NOMO-1 treated with DMSO at 0.1 percent for 48 hours (cell line): ENCODE data around the gene PPT2.
"Not testable (repeated sequence)": the region's sequence is repeated elsewhere in the genome, so short reads cannot be mapped to it uniquely, and the experiment has no call there.

Source experiments
- DNase-seq: peaks from one replicate; lab custom pipeline; 2025; ENCODE audit not compliant: unreplicated experiment; lab: John Stamatoyannopoulos, UW

The PPT2 gene

GRCh38 chr6:32189069-32189741, 35.3 kb downstream of the PPT2 start:
- DNase-seq, result no peak

- DNase-seq, result no peak
Measured at GRCh38 chr6:32189742-32190053, 35.8 kb downstream of the PPT2 start.

- DNase-seq, result peak; percentile 95
Measured at GRCh38 chr6:32190054-32190851, 36.3 kb downstream of the PPT2 start, which contains the start of gene PBX2. Gene PBX2 (minus strand): TSS chr6:32190202. CDS start chr6:32189915, 287 bp downstream.

- DNase-seq, result no peak
Measured at GRCh38 chr6:32190911-32191677, 37.2 kb downstream of the PPT2 start.

GRCh38 chr6:32191696-32192607, 38.0 kb downstream of the PPT2 start:
- no peak for DNase-seq

GRCh38 chr6:32192608-32193039, 38.7 kb downstream of the PPT2 start, which contains the start of gene GPSM3:
Gene GPSM3 (minus strand): TSS chr6:32192643. CDS start chr6:32192513, 130 bp downstream.
- DNase-seq, result peak; percentile 75

- not testable (repeated sequence) for DNase-seq
Measured at GRCh38 chr6:32193096-32193495, 39.2 kb downstream of the PPT2 start.

GRCh38 chr6:32194388-32194787, 40.4 kb downstream of the PPT2 start:
- no peak for DNase-seq

GRCh38 chr6:32194825-32195651, 41.1 kb downstream of the PPT2 start:
- peak; percentile 58 for DNase-seq

GRCh38 chr6:32195652-32195901, 41.6 kb downstream of the PPT2 start:
- DNase-seq, result peak; percentile 98

GRCh38 chr6:32195902-32196681, 42.2 kb downstream of the PPT2 start:
- peak; percentile 21 for DNase-seq

- DNase-seq, result peak; percentile 11
Measured at GRCh38 chr6:32196682-32197616, 43.0 kb downstream of the PPT2 start.

GRCh38 chr6:32198345-32198696, 44.4 kb downstream of the PPT2 start:
- DNase-seq, result no peak

GRCh38 chr6:32198866-32199265, 44.9 kb downstream of the PPT2 start:
- no peak for DNase-seq

- no peak for DNase-seq
Measured at GRCh38 chr6:32200711-32201475, 47.0 kb downstream of the PPT2 start.

- no peak for DNase-seq
Measured at GRCh38 chr6:32202186-32202585, 48.2 kb downstream of the PPT2 start.
